NCI-H2081 (cell line): Measurements from ENCODE around the gene TCTN3.
"Not testable (repeated sequence)": the region's sequence is repeated elsewhere in the genome, so short reads cannot be mapped to it uniquely, and the experiment has no call there.

ENCODE experiments used
- DNase-seq, 2 experiments: peaks; one replicate each; lab custom pipeline; 2025; lab: John Stamatoyannopoulos, UW

TCTN3 gene

GRCh38 chr10:95628786-95629185 lies 64.9 kb downstream of the TCTN3 start:
- no peak for DNase-seq

GRCh38 chr10:95626500-95626899 lies 67.2 kb downstream of the TCTN3 start:
- DNase-seq = no peak

GRCh38 chr10:95620415-95620814 lies 73.3 kb downstream of the TCTN3 start:
- DNase-seq = not testable (repeated sequence)

- DNase-seq = no peak
Observed at GRCh38 chr10:95618101-95618500, 75.6 kb downstream of the TCTN3 start.

- DNase-seq = no peak
Observed at GRCh38 chr10:95616446-95616845, 77.3 kb downstream of the TCTN3 start.
